ENCODE data around the gene C1QTNF2.

DNA sequence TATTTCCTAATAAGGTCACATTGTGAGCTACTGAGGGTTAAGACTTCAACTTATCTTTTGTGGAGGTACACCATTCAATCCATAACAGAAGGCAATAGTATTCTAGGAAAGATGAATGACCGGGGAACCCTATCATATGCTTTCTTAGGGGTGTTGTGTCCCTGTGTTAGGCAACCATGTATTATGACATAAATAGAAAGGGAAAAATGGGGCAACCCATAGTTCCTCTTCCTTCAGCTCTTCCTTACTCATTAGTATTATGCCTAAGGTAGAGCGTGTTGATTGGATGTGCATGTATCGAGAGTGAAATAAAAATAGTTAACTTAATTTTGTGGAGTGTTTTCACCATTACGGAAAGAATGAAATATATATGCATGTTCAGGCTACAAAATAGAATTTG, 52.0 kb downstream of the C1QTNF2 start:
- TF ChIP-seq, protein P1, sequence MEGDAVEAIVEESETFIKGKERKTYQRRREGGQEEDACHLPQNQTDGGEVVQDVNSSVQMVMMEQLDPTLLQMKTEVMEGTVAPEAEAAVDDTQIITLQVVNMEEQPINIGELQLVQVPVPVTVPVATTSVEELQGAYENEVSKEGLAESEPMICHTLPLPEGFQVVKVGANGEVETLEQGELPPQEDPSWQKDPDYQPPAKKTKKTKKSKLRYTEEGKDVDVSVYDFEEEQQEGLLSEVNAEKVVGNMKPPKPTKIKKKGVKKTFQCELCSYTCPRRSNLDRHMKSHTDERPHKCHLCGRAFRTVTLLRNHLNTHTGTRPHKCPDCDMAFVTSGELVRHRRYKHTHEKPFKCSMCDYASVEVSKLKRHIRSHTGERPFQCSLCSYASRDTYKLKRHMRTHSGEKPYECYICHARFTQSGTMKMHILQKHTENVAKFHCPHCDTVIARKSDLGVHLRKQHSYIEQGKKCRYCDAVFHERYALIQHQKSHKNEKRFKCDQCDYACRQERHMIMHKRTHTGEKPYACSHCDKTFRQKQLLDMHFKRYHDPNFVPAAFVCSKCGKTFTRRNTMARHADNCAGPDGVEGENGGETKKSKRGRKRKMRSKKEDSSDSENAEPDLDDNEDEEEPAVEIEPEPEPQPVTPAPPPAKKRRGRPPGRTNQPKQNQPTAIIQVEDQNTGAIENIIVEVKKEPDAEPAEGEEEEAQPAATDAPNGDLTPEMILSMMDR (conservative IDR thresholded peaks at IDR 0.05 in 1 of 2, IDR thresholded peaks at IDR 0.05 in 1 of 2; ENCODE audit: low read depth in 1 of 2, low read length in 2 of 2): no peak
- TF ChIP-seq EZH2 (IDR thresholded peaks at IDR 0.05; ENCODE audit: low read length, missing control alignments): no peak
